Activated gamma-delta T cell treated with anti-CD3 and anti-CD28 coated beads, Interleukin-2, amount 50 U/mL, for 16 hours (primary cell): Measurements from ENCODE around the gene IL1RL1.
A peak's percentile ranks its signal among the peaks of the same experiment; 100 is the strongest.

Experiments used
- DNase-seq: peaks from one replicate; pipeline ENCODE4 v3.0.0-alpha.2; 2020; ENCODE audit warnings: low read depth

IL1RL1 gene

DNA sequence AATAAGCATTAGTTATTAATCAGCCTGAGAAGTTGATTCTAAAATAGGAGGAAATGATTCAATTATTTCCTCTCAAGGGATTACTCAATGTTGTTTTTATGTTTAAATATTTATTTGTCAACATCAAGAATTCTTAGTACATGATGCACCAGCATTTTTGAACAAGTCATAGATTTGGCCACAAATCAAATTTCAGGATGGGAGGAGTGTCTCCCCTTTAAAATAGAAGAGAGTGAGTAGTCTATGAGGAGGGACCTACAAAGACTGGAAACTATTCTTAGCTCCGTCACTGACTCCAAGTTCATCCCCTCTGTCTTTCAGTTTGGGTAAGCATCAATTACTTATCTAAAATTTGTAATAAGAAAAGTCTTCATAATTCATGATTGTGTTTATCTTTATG lies 25.6 kb downstream of the IL1RL1 start:
- no peak for DNase-seq

DNA sequence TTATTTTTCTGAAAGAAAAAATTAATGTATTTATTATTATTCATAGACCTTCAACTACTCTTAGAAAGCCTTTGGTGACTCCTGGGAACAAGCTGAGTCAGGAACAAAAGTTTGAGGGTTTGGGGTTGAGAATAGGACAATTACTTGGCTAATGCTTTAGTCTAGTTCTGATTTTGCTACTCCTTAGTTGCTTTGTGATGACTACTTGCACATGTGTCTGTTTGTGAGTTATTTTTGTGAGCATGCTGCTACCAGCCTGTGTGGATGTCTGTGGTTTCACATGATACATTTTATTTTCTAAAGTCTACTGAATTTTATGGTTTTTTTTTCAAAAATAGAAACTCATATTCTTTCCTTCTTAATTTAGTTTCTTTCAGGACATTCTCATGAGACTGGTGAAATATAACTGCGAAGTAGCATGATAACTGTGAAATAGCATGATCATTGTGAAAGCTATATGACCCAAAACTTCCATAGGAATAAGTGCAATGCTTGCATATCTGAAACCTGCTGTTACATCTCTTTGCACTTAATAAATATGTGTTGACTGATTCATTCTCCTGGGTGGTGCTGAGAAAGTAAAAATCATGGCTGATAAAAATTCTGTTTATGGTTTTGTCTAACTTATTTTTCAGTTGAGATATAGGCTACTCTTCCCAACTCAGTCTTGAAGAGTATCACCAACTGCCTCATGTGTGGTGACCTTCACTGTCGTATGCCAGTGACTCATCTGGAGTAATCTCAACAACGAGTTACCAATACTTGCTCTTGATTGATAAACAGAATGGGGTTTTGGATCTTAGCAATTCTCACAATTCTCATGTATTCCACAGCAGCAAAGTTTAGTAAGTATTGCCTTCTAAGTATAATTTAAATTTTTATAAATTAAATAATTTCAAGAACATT lies 26.4 kb downstream of the IL1RL1 start:
- DNase-seq = no peak

DNA sequence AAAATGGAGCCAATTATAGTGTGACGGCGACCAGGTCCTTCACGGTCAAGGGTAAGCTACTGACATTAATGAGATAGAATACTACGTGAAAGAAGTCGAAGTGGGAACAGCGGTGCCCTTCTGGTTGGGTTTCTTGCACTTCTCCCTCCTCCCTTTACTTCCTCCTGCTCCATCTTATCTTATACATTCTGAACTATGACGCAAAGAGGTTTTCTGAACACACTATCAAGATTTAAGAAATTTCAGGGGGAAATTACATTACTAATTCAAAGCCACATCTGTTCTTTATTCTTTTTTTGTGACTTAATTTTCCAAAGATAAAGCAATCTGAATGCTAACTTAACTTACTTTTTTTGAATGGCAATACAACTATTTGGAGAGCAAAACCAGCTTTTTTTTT lies 29.4 kb downstream of the IL1RL1 start:
- no peak for DNase-seq

DNA sequence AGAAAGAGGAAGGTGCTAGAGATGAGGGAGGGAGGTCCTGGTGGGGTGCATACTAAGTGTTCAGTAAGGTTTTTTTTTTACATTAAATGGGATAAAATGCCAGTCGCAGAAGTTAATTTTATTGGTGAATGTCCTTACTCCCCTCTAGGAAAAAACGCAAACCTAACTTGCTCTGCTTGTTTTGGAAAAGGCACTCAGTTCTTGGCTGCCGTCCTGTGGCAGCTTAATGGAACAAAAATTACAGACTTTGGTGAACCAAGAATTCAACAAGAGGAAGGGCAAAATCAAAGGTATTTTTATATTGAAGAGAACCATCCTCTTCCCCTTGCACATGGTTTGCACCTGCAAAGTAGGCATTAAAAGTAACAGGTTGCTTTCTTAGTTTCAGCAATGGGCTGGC lies 31.5 kb downstream of the IL1RL1 start:
- DNase-seq = no peak

DNA sequence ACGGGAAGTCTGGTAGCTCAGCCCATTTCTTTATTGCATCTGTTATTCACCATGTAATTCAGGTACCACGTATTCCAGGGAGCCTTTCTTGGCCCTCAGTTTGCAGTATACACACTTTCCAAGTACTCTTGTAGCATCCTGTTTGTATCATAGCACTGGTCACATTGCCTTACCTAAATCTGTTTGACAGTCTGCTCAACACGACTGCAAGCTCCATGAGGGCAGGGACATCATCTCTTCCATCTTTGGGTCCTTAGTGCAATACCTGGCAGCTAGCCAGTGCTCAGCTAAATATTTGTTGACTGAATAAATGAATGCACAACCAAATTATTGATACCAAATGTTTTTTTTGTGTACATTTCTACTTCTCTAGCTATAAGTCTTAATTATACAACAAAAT lies 33.0 kb downstream of the IL1RL1 start:
- DNase-seq = no peak

DNA sequence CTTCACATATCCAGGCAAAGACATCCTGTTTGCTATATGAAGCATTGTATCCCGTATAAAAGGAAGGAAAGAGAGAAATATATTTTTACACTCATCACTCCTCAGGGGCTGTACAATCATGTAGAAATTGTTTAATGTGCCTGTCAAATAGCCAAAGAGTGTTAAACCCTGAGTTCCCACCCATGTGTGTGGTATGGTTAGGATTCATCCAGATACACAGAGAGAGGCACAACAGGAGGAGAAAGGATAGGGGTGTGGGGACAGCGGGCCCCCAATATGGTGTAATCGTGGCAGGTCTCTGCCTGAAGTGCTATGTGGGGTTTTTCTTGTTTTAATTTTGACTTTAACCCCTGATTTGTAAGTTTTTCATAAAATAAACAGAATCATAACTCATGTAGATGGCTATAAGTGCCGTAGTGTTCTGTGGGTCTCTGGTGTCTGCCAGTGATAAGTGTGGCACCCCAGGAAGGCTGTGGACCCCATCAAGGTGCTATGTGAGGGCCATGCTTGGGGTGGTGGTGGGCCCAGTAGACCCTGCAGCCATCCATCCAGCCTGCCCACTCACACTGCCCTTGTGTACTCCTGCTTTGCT lies 34.1 kb downstream of the IL1RL1 start:
- DNase-seq = no peak

DNA sequence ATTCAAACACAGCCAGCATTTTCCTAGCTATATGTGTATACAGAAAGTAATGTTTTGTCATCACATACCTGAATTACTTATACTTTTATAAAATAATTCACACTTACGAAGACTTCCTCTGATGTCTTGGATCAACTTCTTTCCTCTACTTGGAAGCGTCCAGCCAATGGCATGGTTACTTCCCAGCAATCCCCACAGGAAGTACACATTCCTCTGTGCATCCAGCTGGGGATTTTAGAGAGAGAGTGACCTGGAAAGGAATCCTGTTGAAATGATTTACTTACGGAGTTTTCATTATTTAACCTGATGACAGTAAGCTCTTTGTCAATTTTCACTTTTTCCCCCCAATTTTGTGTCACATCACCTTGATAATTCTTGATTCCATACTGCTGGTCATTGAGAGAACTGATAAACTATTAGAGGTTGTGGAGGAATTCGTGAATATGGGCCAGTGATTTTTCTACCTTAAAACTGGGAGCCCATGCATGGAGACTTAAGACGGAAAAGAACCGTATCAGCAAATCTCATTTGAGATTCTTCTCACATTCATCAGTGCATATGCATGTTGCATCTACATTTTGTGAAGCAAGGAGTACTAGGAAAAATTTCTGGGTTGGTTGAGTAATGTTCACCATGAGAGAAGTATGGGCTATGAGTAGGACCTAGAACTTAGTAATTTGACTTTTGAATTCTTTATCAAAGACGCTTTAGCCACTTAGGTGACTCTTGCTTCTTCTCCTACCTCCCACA lies 35.2 kb downstream of the IL1RL1 start:
- DNase-seq = no peak

DNA sequence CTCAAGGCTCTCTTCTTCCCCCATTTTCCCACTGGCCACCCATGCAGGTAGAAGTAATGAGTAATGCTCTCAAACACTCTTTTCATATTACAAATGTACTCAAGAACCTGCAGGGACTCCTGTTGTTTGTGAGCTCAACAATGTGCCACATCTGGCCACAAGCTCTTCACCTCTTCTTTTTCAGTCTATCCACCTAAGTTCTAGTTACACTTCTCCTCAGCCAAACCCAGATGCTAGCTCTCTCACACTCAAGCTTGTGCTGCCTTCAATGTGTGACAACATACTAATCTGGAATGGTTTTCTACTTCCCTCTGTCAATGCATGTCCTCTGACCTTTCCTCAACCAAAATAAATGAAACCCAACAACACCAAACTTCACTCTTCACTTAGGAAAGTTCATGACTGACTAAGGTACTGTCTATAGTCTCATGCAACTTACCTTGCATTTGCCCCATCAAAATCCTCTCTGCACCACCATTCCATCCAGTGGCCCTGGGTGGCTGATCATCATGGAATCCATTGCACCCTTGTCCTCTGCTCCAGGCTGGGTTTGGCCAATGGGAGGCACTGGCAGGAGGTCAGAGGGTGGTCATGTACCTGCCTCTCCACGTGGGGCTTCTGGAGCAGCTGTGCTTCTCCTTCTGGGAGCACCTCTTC lies 38.9 kb downstream of the IL1RL1 start:
- no peak for DNase-seq

DNA sequence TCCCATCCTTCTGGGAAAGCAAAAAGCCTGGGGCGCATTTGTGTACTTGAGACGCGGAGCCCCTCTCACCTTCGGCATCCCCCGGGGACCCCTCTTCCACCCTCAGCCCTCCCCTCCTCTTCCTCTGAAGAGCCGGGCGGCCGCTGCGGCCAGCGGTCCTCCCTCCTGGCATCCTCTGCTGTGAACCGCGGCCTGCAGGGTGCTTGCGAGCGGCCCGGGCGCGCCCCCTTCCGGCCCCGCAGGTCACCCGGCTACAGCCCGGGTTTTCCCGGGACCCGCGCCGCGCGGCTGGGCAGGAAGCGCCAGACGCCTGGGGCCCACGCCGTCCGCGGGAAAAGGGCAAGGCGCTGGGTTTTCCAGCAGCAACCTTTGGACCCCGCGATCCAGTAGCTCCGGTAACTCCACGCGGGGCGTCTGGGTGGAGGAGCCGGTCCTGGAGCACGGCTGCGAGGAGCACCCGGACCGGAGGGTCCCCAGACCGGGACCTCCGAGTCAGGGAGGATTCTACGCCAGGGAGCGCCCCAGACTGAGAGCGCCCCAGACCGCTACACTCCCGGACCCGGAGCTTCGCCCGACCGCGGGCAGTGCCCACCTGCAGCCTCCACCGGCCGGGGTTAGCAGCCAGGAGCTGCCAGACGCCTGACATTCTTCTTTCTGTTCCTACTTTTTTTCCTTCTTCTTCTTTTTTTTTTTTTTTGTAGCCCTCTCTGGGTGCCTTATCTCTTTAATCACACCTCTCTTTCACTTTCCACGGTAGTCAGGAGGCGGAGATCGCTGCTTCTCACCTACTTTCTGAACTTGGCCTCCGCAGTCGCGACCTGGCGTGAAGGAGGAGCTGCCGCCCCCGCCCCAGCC lies 44.4 kb downstream of the IL1RL1 start, which contains the start of gene IL18R1:
Gene IL18R1, plus strand, starts transcription at position 271 of the 855 bp plus-strand sequence. CDS start 6,865 bp downstream, outside the sequence.
- DNase-seq = peak; percentile 51

DNA sequence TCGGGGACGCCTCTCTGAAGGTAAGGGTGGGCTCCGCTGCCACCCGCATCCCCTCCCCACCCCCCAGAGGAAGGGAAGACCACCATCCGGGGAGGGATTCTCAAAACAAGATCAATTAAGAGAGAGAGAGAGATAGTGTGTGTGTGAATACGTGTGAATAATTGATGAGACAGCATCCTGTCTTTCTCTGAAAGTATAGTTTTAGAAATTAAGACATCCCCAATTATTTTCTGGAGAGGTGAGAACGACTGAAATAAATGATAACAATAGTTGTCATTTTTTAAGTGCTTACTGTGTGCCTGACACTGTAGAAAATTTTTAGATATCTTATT lies 45.0 kb downstream of the IL1RL1 start:
- DNase-seq = no peak

DNA sequence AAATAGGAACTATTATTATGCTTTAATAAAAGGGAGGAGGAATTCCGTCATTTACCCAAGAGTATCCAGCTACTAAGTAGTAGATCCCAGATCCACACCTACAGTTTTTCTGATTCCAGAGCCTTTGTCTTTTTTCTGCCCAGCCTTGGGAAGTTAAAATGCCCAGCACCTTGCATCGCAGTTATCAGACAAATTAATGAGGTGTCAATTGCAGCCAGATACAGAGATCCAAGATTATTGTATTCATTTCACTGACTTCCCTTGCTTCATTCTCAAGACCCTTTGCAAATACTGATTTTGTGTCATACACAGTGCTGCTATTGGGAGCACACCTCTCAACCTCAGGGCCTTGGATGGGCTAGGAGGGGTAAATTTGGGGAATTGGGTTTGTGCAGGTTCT lies 45.4 kb downstream of the IL1RL1 start:
- no peak for DNase-seq

DNA sequence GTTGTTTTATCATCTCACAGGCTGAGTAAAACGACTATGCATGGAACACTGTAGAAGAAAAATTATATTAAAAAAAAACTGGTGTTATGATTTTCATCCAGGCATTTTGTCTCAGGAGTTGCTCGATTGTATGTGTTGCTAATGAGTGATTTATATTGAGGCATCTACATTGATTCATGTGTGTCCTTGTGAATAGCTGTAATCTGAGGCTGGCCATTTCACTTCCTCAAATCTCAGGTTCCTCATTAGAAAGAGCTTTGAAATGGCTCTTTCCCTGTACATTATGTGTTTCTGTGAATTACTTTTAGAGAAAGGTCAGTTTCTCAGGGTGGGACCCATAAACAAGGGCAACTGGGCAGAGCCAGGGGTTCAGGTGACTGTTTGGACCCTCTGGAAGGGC lies 46.6 kb downstream of the IL1RL1 start:
- no peak for DNase-seq

DNA sequence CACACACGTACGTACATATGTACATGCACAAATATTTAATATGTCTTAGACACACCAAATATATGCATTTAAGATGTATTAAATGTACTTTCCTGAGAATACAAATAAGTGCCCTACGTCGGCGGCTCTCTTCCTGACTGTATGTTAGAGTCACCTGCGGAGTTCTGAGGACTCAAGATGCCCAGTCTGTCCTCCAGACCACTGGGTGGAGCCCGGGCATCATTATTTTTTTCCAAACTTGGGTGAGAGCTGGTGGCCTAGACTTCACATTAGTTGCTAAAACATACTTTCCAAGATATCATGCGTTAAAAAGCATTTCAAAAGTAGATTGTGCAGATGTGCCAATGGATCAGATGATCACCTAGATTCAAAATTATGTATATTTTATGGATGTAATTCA lies 47.1 kb downstream of the IL1RL1 start:
- no peak for DNase-seq

DNA sequence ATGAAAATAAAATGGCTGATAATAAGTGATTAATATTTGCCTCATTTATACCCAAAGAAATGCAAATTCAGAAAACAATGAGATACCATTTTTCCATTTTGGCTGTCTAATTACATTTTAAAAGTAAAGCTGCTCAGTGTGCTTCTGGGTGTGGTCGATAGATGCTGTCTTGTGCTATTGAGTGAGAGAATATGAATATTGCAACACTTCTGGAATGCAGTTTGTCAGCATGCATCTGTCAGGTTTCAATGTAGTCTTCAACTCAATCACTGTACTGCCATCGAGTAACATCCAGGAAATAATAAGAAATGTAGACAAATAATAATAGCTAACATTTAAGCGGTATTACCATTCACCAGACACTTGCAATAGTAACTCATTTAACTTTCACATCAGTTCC lies 48.2 kb downstream of the IL1RL1 start:
- no peak for DNase-seq

DNA sequence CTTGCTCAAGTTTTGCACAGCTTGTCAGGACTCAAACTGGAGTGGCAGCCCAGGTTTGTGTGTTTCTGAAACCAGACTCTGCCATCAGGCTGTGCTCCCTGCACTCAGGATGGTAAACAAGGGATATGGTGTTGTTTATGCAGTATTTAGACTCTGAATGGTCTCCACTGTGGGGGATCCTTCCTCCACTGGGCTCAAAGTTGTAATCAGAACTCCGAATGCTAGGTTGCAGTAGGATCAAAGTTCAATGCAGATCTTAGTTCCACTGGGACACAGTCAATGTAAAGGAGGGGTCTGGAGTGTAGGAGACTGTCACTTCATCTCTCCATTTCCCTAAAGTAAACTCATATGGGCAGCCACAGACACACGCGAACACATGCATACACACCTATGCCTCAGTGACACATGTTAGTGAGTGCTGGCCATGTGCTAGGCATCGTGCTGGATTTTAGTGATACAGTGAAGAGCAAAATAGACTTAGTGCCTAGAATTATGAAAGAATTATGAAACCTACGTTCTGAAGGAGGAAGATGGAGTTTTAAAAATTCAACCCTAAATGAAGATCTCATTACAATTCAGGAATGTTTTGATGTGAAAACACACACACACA lies 50.4 kb downstream of the IL1RL1 start:
- DNase-seq = no peak

DNA sequence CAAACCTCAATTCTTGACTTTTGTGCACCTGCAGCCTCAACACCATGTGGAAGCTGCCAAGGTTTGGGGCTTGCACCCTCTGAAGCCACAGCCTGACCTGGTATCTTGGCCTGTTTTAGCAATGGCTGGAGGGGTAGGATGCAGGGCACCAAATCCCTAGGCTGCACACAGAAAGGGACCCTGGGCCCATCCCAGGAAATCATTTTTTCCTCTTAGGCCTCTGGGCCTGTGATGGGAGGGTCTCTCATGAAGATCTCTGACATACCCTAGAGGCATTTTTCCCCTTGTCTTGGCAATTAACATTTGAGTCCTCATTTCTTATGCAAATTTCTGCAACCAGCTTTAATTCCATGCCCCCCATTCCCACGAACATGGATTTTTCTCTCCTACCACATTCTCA lies 54.4 kb downstream of the IL1RL1 start:
- no peak for DNase-seq

DNA sequence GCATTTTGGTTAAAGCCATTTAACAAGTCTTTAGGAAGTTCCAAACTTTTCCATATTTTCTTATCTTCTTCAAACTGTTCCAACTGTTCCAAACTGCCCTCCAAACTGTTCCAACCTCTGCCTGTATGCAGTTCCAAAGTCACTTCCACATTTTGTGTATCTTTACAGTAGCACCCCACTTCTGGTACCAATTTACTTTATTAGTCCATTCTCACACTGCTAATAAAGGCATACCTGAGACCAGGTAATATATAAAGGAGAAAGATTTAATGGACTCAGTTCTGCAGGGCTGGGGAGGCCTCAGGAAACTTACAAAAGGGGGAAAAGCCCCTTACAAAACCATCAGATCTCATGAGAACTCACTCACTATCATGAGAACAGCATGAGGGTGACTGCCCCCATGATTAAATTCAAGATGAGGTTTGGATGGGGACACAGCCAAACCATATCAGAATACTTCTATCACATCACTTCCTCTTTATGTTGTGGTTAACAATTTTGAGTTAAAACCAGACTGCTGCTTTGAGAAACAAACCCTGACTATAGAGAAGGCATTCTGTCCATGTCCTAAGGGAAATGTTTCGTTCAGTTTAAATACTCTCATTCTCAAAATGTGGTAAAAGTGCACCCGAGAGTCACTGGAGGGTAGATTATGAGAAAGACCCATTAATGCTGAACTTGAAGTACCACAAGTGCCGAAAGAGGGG lies 55.2 kb downstream of the IL1RL1 start:
- no peak for DNase-seq

DNA sequence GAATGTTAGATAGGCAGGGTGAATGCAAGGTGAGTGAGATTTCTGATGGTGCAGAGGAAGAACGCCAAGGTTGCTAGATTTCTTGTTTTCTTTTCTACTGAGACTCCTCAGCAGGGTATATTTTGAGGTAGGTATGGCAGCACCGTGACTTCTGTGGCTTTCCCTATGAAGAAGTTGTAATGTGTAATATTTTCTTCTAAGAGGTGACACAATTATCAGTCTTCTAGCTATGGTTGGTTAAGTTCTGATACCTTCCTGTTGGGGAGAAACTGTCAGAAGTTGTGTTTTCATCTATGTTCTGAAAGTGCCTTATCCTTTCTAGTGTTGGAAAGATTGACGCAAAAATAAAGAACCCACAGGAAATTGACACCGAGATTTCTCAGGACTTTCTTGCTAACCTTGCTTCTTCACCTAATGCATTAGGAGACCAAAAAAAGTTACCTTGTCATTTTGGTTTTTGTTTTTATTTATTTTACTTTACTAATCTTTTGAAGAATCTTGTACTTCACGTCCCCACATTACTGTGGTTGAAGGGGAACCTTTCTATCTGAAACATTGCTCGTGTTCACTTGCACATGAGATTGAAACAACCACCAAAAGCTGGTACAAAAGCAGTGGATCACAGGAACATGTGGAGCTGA lies 56.1 kb downstream of the IL1RL1 start:
- peak; percentile 6 for DNase-seq

DNA sequence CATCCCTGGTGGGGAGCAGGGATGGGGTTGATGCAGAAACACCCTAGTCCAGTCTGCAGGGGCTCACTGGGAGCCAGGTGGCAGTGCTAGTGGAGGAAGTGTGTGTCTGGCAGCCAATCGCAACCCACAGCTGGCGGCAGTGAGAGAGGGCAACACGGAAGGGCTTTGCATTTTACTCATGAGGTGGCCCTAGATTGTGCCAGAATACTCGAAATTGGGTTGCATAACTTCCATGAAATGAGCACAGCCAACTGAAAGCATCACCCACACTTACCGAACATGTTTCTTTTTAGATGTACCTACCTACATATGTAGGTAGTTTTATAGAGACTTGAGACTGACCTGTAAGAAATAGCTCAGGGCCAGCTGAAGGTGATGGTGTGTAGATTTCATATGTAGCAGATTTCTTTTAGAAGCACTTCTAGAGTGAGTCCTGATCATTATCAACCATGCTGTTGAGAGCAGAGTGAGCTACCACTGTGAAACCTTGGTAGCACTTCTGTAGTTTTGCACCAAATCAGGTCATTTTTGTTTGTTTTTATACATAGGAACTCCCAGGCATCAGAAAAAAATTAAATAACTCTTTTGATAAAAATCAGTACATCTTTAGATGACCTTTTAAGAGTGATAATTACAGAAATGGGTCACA lies 57.2 kb downstream of the IL1RL1 start:
- DNase-seq = no peak
